Naive thymus-derived CD4-positive, alpha-beta T cell (primary cell): ENCODE measurements around the gene CLIC3. TPM values are rescaled to one million over a fixed set of nuclear protein-coding genes. Genes with fewer than 3 reads are reported as not detected.
A peak's percentile ranks its signal among the peaks of the same experiment; 100 is the strongest.
"Not testable (repeated sequence)": the region's sequence is repeated elsewhere in the genome, so short reads cannot be mapped to it uniquely, and the experiment has no call there.

Experiments
- ATAC-seq: fragments of 150-1000 bp; cut with Tn5 transposase; 2 replicates; pipeline ENCODE4 v1.10.0; 2021; ENCODE audit warnings: mild to moderate bottlenecking, moderate library complexity
- CTCF ChIA-PET: fragments of 350-600 bp; sonication (Branson Sonifier 250); formaldehyde crosslinking; loops from one replicate; lab custom pipeline; 2021; ENCODE audit warnings: antibody characterized with exemption; lab: Charles Lee
- POLR2A ChIA-PET: fragments of 350-600 bp; sonication (Branson Sonifier 250); formaldehyde crosslinking; loops from one replicate; lab custom pipeline; 2021; ENCODE audit warnings: antibody characterized with exemption, inconsistent platforms; lab: Charles Lee
- DNase-seq, 9 donors: peaks; one replicate each; pipeline versions ENCODE4 v3.0.0 to v3.0.0-alpha.2; 2020 to 2022; ENCODE audit warnings: mixed read lengths in 1 of 9
- H3K27ac ChIP-seq: one replicate; pipeline ENCODE4 v1.7.0; 2013; ENCODE audit warnings: mild to moderate bottlenecking, low read depth, low read length, moderate library complexity
- H3K27me3 ChIP-seq, 2 donors: one replicate each; pipeline ENCODE4 v1.7.0; 2013; ENCODE audit warnings: low read length in 2 of 2, mild to moderate bottlenecking in 2 of 2, moderate library complexity in 2 of 2; ENCODE audit not compliant: control insufficient read depth in 2 of 2, insufficient read depth in 2 of 2
- H3K36me3 ChIP-seq, 3 experiments: 1 replicate in 2 of 3; 2 replicates in 1 of 3; pipeline ENCODE4 v1.7.0; 2013; ENCODE audit warnings: low read length in 3 of 3, mild to moderate bottlenecking in 3 of 3, moderate library complexity in 1 of 3; ENCODE audit not compliant: insufficient read depth in 3 of 3, control insufficient read depth in 2 of 3
- H3K4me1 ChIP-seq, 2 donors: one replicate each; pipeline ENCODE4 v1.7.0; 2013; ENCODE audit warnings: low read length in 2 of 2, mild to moderate bottlenecking in 2 of 2, moderate library complexity in 1 of 2; ENCODE audit not compliant: control insufficient read depth in 2 of 2, insufficient read depth in 2 of 2
- H3K4me3 ChIP-seq: 2 replicates; pipeline ENCODE4 v1.7.0; 2013; ENCODE audit warnings: mild to moderate bottlenecking, low read length
- H3K9me3 ChIP-seq, 3 experiments: 1 replicate in 2 of 3; 2 replicates in 1 of 3; pipeline ENCODE4 v1.7.0; 2013; ENCODE audit warnings: low read length in 3 of 3; ENCODE audit not compliant: control insufficient read depth in 2 of 3
- H3K27ac Mint-ChIP-seq, 9 donors: one replicate each; pipeline ENCODE4 v1.8.0; 2020 to 2022; ENCODE audit warnings: mixed read lengths in 9 of 9, mild to moderate bottlenecking in 8 of 9, moderate library complexity in 5 of 9, inconsistent platforms in 2 of 9
- H3K27me3 Mint-ChIP-seq, 5 donors: one replicate each; pipeline ENCODE4 v1.8.0; 2021 to 2022; ENCODE audit warnings: mixed read lengths in 5 of 5, mild to moderate bottlenecking in 1 of 5
- H3K36me3 Mint-ChIP-seq, 5 donors: one replicate each; pipeline ENCODE4 v1.8.0; 2020 to 2022; ENCODE audit warnings: mixed read lengths in 5 of 5, mild to moderate bottlenecking in 3 of 5, inconsistent platforms in 1 of 5
- H3K4me1 Mint-ChIP-seq, 7 donors: one replicate each; pipeline ENCODE4 v1.8.0; 2020 to 2022; ENCODE audit warnings: mixed read lengths in 7 of 7, mild to moderate bottlenecking in 3 of 7, inconsistent platforms in 1 of 7
- H3K4me3 Mint-ChIP-seq, 10 donors: one replicate each; pipeline ENCODE4 v1.8.0; 2020 to 2022; ENCODE audit warnings: mild to moderate bottlenecking in 10 of 10, mixed read lengths in 10 of 10, moderate library complexity in 6 of 10, inconsistent platforms in 2 of 10
- H3K9me3 Mint-ChIP-seq, 11 donors: one replicate each; pipeline ENCODE4 v1.8.0; 2020 to 2022; ENCODE audit warnings: mixed read lengths in 11 of 11, mild to moderate bottlenecking in 4 of 11, inconsistent platforms in 1 of 11, moderate library complexity in 1 of 11
- intact Hi-C, 2 donors: fragments of 100-400 bp; cut with micrococcal nuclease; formaldehyde crosslinking; loops; one replicate each; pipeline ENCODE4 v1.15.1; 2023
- polyA plus RNA-seq, 2 donors: library from polyadenylated mRNA; unstranded; fragments of 300-500 nt; fragmentation: Illumina TruSeq; gene quantifications; one replicate each; pipeline ENCODE4 v1.2.3, GENCODE V29; 2021
- total RNA-seq, 6 experiments: library from RNA in 5 of 6; stranded (reverse) in 5 of 6; gene quantifications; 1 replicate in 5 of 6; 2 replicates in 1 of 6; pipeline ENCODE4 v1.2.3 and lab custom pipeline; 2021 to 2026

The CLIC3 gene
- total and polyA plus RNA-seq, 7 experiments from 2014 or later: 0.31 to 13.0 (median 0.64) TPM; not detected in 1

GRCh38 chr9:137006116-137007003, 10.0 kb upstream of the CLIC3 start:
- peaks cover 0 to 3% (median 0%) of the 10 kb centered on the region in 3 experiments for H3K36me3 ChIP-seq

GRCh38 chr9:137004285-137004684, 7.9 kb upstream of the CLIC3 start:
- CTCF ChIA-PET: interaction anchor here (0.6 kb wide), 1 partner anchor 42 kb away, joined by 3 read pairs; no protein-coding TSS in a partner anchor
- H3K36me3 Mint-ChIP-seq, H3K4me3 Mint-ChIP-seq, H3K9me3 Mint-ChIP-seq, H3K4me3 ChIP-seq, H3K27ac Mint-ChIP-seq, ATAC-seq, POLR2A ChIA-PET, H3K36me3 ChIP-seq, H3K9me3 ChIP-seq, H3K27me3 ChIP-seq, DNase-seq, H3K27ac ChIP-seq, H3K27me3 Mint-ChIP-seq: not testable (repeated sequence)
- peaks cover 0 to 13% (median 0%) of the 10 kb centered on the region in 7 donors for H3K4me1 Mint-ChIP-seq
- intact Hi-C loops: loop anchor here in 1 of 2 donors (1.0 kb wide), 1 partner anchor 31 kb away; no protein-coding TSS in a partner anchor
- H3K4me1 ChIP-seq: peaks cover 0 to 14% of the 10 kb centered on the region in 2 donors

More at GRCh38 chr9:137006116-137007003, 10.0 kb upstream of the CLIC3 start:
- Mint-ChIP-seq H3K4me3 (no peak overlapping the region), H3K27ac (no peak overlapping the region), H3K9me3 (no peaks in the 10 kb centered on the region), H3K36me3 (no peaks in the 10 kb centered on the region), H3K27me3 (peaks cover 0 to 3% (median 0%) of the 10 kb centered on the region in 5 donors), H3K4me1 (peaks cover 0 to 3% (median 0%) of the 10 kb centered on the region in 7 donors)
- no peaks in the 10 kb centered on the region for H3K9me3 ChIP-seq
- no peak overlapping the region for H3K27ac ChIP-seq
- ATAC-seq: peak; percentile 24
- H3K27me3 ChIP-seq: no peaks in the 10 kb centered on the region
- DNase-seq: no peak
- ChIA-PET CTCF (no interaction called here), POLR2A (no interaction called here)
- intact Hi-C loops: no loop called here
- no peaks in the 10 kb centered on the region for H3K4me1 ChIP-seq
- no peak overlapping the region for H3K4me3 ChIP-seq

- H3K36me3 ChIP-seq: no peaks in the 10 kb centered on the region
- H3K27me3 ChIP-seq: no peaks in the 10 kb centered on the region
- DNase-seq: no peak
- ChIA-PET POLR2A (interaction anchor here (1.2 kb wide), 1 partner anchor 32 kb away, joined by 3 read pairs; no protein-coding TSS in a partner anchor), CTCF (no interaction called here)
- no peak for ATAC-seq
- peaks cover 0 to 11% (median 3%) of the 10 kb centered on the region in 5 donors for H3K27me3 Mint-ChIP-seq
- H3K9me3 Mint-ChIP-seq: no peaks in the 10 kb centered on the region
- H3K4me3 ChIP-seq: no peak overlapping the region
- H3K4me1 Mint-ChIP-seq: peaks cover 5 to 26% (median 8%) of the 10 kb centered on the region in 7 donors
- no peaks in the 10 kb centered on the region for H3K36me3 Mint-ChIP-seq
- H3K9me3 ChIP-seq: no peaks in the 10 kb centered on the region
- H3K27ac Mint-ChIP-seq: no peak overlapping the region
- H3K27ac ChIP-seq: no peak overlapping the region
- H3K4me1 ChIP-seq: peaks cover 0 to 30% of the 10 kb centered on the region in 2 donors
- no peak overlapping the region for H3K4me3 Mint-ChIP-seq
- intact Hi-C loops: no loop called here
These were observed 6.3 kb upstream of the CLIC3 start for GRCh38 chr9:137002646-137003041.

GRCh38 chr9:137001857-137002645, 5.7 kb upstream of the CLIC3 start:
- Mint-ChIP-seq H3K27me3 (peaks cover 0 to 12% (median 5%) of the 10 kb centered on the region in 5 donors), H3K27ac (no peak overlapping the region), H3K4me3 (no peak overlapping the region), H3K4me1 (peaks cover 7 to 31% (median 10%) of the 10 kb centered on the region in 7 donors), H3K9me3 (no peaks in the 10 kb centered on the region), H3K36me3 (no peaks in the 10 kb centered on the region)
- Histone ChIP-seq H3K4me1 (peaks cover 0 to 36% of the 10 kb centered on the region in 2 donors), H3K4me3 (no peak overlapping the region), H3K27ac (no peak overlapping the region), H3K27me3 (no peaks in the 10 kb centered on the region), H3K36me3 (no peaks in the 10 kb centered on the region), H3K9me3 (no peaks in the 10 kb centered on the region)
- ATAC-seq: no peak
- POLR2A ChIA-PET: interaction anchor here (1.2 kb wide), 1 partner anchor 33 kb away, joined by 3 read pairs; no protein-coding TSS in a partner anchor
- intact Hi-C loops: no loop called here
- CTCF ChIA-PET: no interaction called here
- DNase-seq: no peak

GRCh38 chr9:137000177-137000930, 4.0 kb upstream of the CLIC3 start:
- POLR2A ChIA-PET: interaction anchor here (1.5 kb wide), 1 partner anchor 12 kb away, joined by 4 read pairs; no protein-coding TSS in a partner anchor
- Mint-ChIP-seq H3K4me1 (peaks cover 7 to 39% (median 11%) of the 10 kb centered on the region in 7 donors), H3K27me3 (peaks cover 0 to 12% (median 5%) of the 10 kb centered on the region in 5 donors), H3K4me3 (peak overlapping the region in 2 of 10 donors; percentile 33 to 57), H3K27ac (peak overlapping the region in 3 of 9 donors; percentile 41 to 78 (median 42)), H3K36me3 (no peaks in the 10 kb centered on the region), H3K9me3 (no peaks in the 10 kb centered on the region)
- no peak overlapping the region for H3K27ac ChIP-seq
- no peaks in the 10 kb centered on the region for H3K36me3 ChIP-seq
- H3K9me3 ChIP-seq: no peaks in the 10 kb centered on the region
- ATAC-seq (peak; percentile 65), DNase-seq (no peak)
- H3K4me3 ChIP-seq: no peak overlapping the region
- H3K27me3 ChIP-seq: no peaks in the 10 kb centered on the region
- CTCF ChIA-PET: interaction anchor here (0.7 to 1.6 kb wide), 3 partner anchors 25 to 46 kb away, joined by 3 to 6 read pairs (median 3); no protein-coding TSS in a partner anchor
- intact Hi-C loops: no loop called here
- peaks cover 5 to 50% of the 10 kb centered on the region in 2 donors for H3K4me1 ChIP-seq
